Measurements from ENCODE around the gene KLHL2.

KLHL2 gene

GRCh38 chr4:165293061-165293460 is 85.7 kb downstream of the KLHL2 start:
- DNase-seq: no peak

- peak; percentile 18 for DNase-seq
These were observed 86.7 kb downstream of the KLHL2 start for GRCh38 chr4:165293927-165294649.

- peak; percentile 38 for DNase-seq
These were observed 87.5 kb downstream of the KLHL2 start for GRCh38 chr4:165294907-165295306.

GRCh38 chr4:165297626-165298025 is 90.3 kb downstream of the KLHL2 start:
- DNase-seq: no peak

GRCh38 chr4:165299399-165300060 is 92.2 kb downstream of the KLHL2 start:
- DNase-seq: peak; percentile 89

GRCh38 chr4:165301833-165302232 is 94.5 kb downstream of the KLHL2 start:
- peak; percentile 25 for DNase-seq

GRCh38 chr4:165302658-165303057 is 95.3 kb downstream of the KLHL2 start:
- DNase-seq: no peak

GRCh38 chr4:165308166-165308565 is 100.8 kb downstream of the KLHL2 start:
- no peak for DNase-seq

- DNase-seq: no peak
These were observed 101.2 kb downstream of the KLHL2 start for GRCh38 chr4:165308606-165309005.

- DNase-seq: no peak
These were observed 102.1 kb downstream of the KLHL2 start for GRCh38 chr4:165309456-165309855.

- no peak for DNase-seq
These were observed 105.1 kb downstream of the KLHL2 start for GRCh38 chr4:165312506-165312905.

- peak; percentile 68 for DNase-seq
These were observed 111.7 kb downstream of the KLHL2 start for GRCh38 chr4:165319030-165319429.

- no peak for DNase-seq
These were observed 112.1 kb downstream of the KLHL2 start for GRCh38 chr4:165319509-165319908.

- DNase-seq: no peak
These were observed 117.0 kb downstream of the KLHL2 start for GRCh38 chr4:165324236-165324917.

GRCh38 chr4:165324918-165325304 is 117.5 kb downstream of the KLHL2 start:
- DNase-seq: no peak

- peak; percentile 7 for DNase-seq
These were observed 118.6 kb downstream of the KLHL2 start for GRCh38 chr4:165325732-165326512.

GRCh38 chr4:165326831-165327210 is 119.5 kb downstream of the KLHL2 start:
- DNase-seq: peak; percentile 59

- peak; percentile 98 for DNase-seq
These were observed 120.1 kb downstream of the KLHL2 start, which contains the start of gene MSMO1 for GRCh38 chr4:165327211-165328100. Gene MSMO1 (plus strand): TSS chr4:165327669. CDS start chr4:165333371, 5,702 bp downstream.

GRCh38 chr4:165328101-165328425 is 120.7 kb downstream of the KLHL2 start:
- peak; percentile 65 for DNase-seq

- peak; percentile 26 for DNase-seq
These were observed 121.3 kb downstream of the KLHL2 start for GRCh38 chr4:165328708-165329107.

- DNase-seq: peak; percentile 12
These were observed 122.7 kb downstream of the KLHL2 start for GRCh38 chr4:165330071-165330470.

- DNase-seq: no peak
These were observed 123.3 kb downstream of the KLHL2 start for GRCh38 chr4:165330666-165331065.
